Smooth muscle cell (in vitro differentiated cells): ENCODE measurements around the gene LECT2. TPM values are rescaled to one million over a fixed set of nuclear protein-coding genes. Genes with fewer than 3 reads are reported as not detected.

Source experiments
- DNase-seq: peaks from one replicate; lab custom pipeline; 2025; ENCODE audit not compliant: unreplicated experiment; lab: John Stamatoyannopoulos, UW
- H2AFZ ChIP-seq: fragments of 200-600 bp; sonication (generic); 2 replicates; pipeline ENCODE4 v1.6.0; 2016; ENCODE audit warnings: antibody characterized with exemption, low read depth, mild to moderate bottlenecking
- H3F3A ChIP-seq: fragments of 200-600 bp; sonication (generic); 2 replicates; pipeline ENCODE4 v1.6.0; 2017; ENCODE audit warnings: antibody characterized with exemption, low read depth
- H3K27ac ChIP-seq: fragments of 200-600 bp; sonication (generic); 2 replicates; pipeline ENCODE4 v1.5.1; 2016; ENCODE audit warnings: low read depth, mild to moderate bottlenecking
- H3K27me3 ChIP-seq: fragments of 200-600 bp; sonication (generic); 2 replicates; pipeline ENCODE4 v1.6.1; 2016; ENCODE audit warnings: low read depth, mild to moderate bottlenecking
- H3K36me3 ChIP-seq: fragments of 200-600 bp; sonication (generic); 2 replicates; pipeline ENCODE4 v1.5.1; 2016; ENCODE audit warnings: low read depth
- H3K4me1 ChIP-seq: fragments of 200-600 bp; sonication (generic); 2 replicates; pipeline ENCODE4 v1.5.1; 2016; ENCODE audit warnings: low read depth
- H3K4me2 ChIP-seq: fragments of 200-600 bp; sonication (generic); 2 replicates; pipeline ENCODE4 v1.6.0; 2016; ENCODE audit warnings: mild to moderate bottlenecking
- H3K4me3 ChIP-seq: fragments of 200-600 bp; sonication (generic); 2 replicates; pipeline ENCODE4 v1.5.1; 2016; ENCODE audit warnings: mild to moderate bottlenecking
- H3K79me2 ChIP-seq: fragments of 200-600 bp; sonication (generic); 2 replicates; pipeline ENCODE4 v1.6.0; 2016; ENCODE audit warnings: low read depth, mild to moderate bottlenecking
- H3K9ac ChIP-seq: fragments of 200-600 bp; sonication (generic); 2 replicates; pipeline ENCODE4 v1.6.0; 2016; ENCODE audit warnings: low read depth
- H3K9me3 ChIP-seq: fragments of 200-600 bp; sonication (generic); replicated peaks from 2 replicates; pipeline ENCODE4 v1.5.1; 2016; ENCODE audit warnings: low read depth
- H4K20me1 ChIP-seq: fragments of 200-600 bp; sonication (generic); 2 replicates; pipeline ENCODE4 v1.6.0; 2016; ENCODE audit warnings: low read depth
- WGBS: methylation state at CpG from one replicate; pipeline ENCODE4 v1.1.7; 2016; ENCODE audit warnings: low lambda C conversion rate; 5-methylcytosine and 5-hydroxymethylcytosine counted together
- polyA plus RNA-seq: library from polyadenylated mRNA; unstranded; fragments of >200 nt; fragmentation: Nextera tagmentation; extraction: Ambion mirVana; gene quantifications from 2 replicates; pipeline ENCODE4 v1.2.1, GENCODE V29; 2016
- total RNA-seq: library from RNA; depleted of rRNA; stranded (reverse); fragments of >200 nt; gene quantifications from 2 replicates; pipeline ENCODE4 v1.2.3, GENCODE V29; 2014
- TF ChIP-seq, protein P1 (sequence below): fragments of 200-600 bp; sonication (generic); IDR thresholded peaks from 2 replicates; pipeline ENCODE4 v1.5.1; 2017; ENCODE audit warnings: borderline replicate concordance, mild to moderate bottlenecking, antibody characterized with exemption; ENCODE audit not compliant: insufficient read depth, poor library complexity, severe bottlenecking

LECT2 gene
- total and polyA plus RNA-seq, 2 experiments from 2014 or later, result not detected

GRCh38 chr5:135916638-135917263 is 38.0 kb downstream of the LECT2 start:
- Histone ChIP-seq H3K27ac (no peak overlapping the region), H3F3A (no peaks in the 10 kb centered on the region), H3K36me3 (no peaks in the 10 kb centered on the region), H3K4me2 (no peak overlapping the region), H3K79me2 (no peaks in the 10 kb centered on the region), H4K20me1 (no peaks in the 10 kb centered on the region), H3K4me1 (no peaks in the 10 kb centered on the region), H3K4me3 (no peak overlapping the region), H3K9ac (no peak overlapping the region), H2AFZ (no peak overlapping the region), H3K27me3 (peaks cover 83% of the 10 kb centered on the region), H3K9me3 (no peaks in the 10 kb centered on the region)
- TF ChIP-seq, protein P1, sequence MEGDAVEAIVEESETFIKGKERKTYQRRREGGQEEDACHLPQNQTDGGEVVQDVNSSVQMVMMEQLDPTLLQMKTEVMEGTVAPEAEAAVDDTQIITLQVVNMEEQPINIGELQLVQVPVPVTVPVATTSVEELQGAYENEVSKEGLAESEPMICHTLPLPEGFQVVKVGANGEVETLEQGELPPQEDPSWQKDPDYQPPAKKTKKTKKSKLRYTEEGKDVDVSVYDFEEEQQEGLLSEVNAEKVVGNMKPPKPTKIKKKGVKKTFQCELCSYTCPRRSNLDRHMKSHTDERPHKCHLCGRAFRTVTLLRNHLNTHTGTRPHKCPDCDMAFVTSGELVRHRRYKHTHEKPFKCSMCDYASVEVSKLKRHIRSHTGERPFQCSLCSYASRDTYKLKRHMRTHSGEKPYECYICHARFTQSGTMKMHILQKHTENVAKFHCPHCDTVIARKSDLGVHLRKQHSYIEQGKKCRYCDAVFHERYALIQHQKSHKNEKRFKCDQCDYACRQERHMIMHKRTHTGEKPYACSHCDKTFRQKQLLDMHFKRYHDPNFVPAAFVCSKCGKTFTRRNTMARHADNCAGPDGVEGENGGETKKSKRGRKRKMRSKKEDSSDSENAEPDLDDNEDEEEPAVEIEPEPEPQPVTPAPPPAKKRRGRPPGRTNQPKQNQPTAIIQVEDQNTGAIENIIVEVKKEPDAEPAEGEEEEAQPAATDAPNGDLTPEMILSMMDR, result no peak
- no peak for DNase-seq
- 82% methylated on average over 8 of the region's 8 CpGs for WGBS

DNA sequence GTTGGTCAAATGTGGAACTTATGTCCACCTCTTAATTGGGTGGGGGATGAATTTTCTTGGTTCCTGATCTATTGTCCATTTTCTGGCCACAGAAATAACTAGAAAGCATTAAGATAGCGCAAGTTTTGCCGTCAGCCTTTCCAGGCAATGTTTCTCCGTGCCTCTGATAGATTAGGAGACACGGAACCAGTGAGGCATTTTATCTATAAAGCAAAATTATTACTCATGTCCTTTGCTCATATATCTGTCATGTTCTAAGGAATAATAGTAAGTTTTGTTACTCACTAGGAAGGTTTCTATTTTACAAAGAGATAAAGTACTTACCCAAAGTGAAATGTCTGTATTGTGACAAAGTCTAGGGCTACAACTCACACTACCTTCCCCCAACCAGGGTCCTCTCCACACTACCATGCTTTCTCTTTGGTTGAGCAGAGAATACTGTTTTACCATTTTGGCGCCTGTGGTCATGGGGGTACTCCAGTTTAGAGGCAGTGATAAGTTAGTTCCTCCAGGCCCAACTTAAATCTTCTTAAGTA is 39.2 kb downstream of the LECT2 start:
- H3K9ac ChIP-seq, result no peak overlapping the region

GRCh38 chr5:135913713-135914626 is 40.8 kb downstream of the LECT2 start:
- H3K79me2 ChIP-seq, result no peaks in the 10 kb centered on the region
- 73% methylated on average over 4 of the region's 4 CpGs for WGBS
- TF ChIP-seq, protein P1, result no peak
- no peaks in the 10 kb centered on the region for H3K4me1 ChIP-seq
- no peak for DNase-seq
- H3K27ac ChIP-seq, result no peak overlapping the region
- H3K9ac ChIP-seq, result no peak overlapping the region
- H3K9me3 ChIP-seq, result no peaks in the 10 kb centered on the region
- no peaks in the 10 kb centered on the region for H3K36me3 ChIP-seq
- no peaks in the 10 kb centered on the region for H4K20me1 ChIP-seq
- H3K27me3 ChIP-seq, result peaks cover 97% of the 10 kb centered on the region
- no peaks in the 10 kb centered on the region for H3F3A ChIP-seq
- no peak overlapping the region for H2AFZ ChIP-seq
- no peak overlapping the region for H3K4me2 ChIP-seq
- H3K4me3 ChIP-seq, result no peak overlapping the region

More for the DNA sequence above, 39.2 kb downstream of the LECT2 start:
- H3K4me3 ChIP-seq, result no peak overlapping the region
- H3F3A ChIP-seq, result no peaks in the 10 kb centered on the region
- peaks cover 95% of the 10 kb centered on the region for H3K27me3 ChIP-seq
- no peak overlapping the region for H3K27ac ChIP-seq
- TF ChIP-seq, protein P1, result no peak
- H3K36me3 ChIP-seq, result no peaks in the 10 kb centered on the region
- no peaks in the 10 kb centered on the region for H3K79me2 ChIP-seq
- DNase-seq, result no peak
- no peak overlapping the region for H3K4me2 ChIP-seq
- H3K4me1 ChIP-seq, result no peaks in the 10 kb centered on the region
- no peaks in the 10 kb centered on the region for H4K20me1 ChIP-seq
- WGBS, result 85% methylated on average over 5 of the region's 5 CpGs
- H3K9me3 ChIP-seq, result no peaks in the 10 kb centered on the region
- no peak overlapping the region for H2AFZ ChIP-seq
